Measurements from ENCODE around the gene KCNMA1.

- no peak for TF ChIP-seq HDAC2 (IDR thresholded peaks at IDR 0.05)
- TF ChIP-seq PRPF4 (IDR thresholded peaks at IDR 0.05; ENCODE audit: insufficient read depth, low read depth, low read length, poor library complexity, severe bottlenecking) = no peak
- no peak for TF ChIP-seq CLOCK (CRISPR knock-in tag; IDR thresholded peaks at IDR 0.05; ENCODE audit: borderline replicate concordance)
- no peak for TF ChIP-seq CTCF (IDR thresholded peaks at IDR 0.05 in 2 of 3, conservative IDR thresholded peaks at IDR 0.05 in 1 of 3; ENCODE audit: insufficient read depth in 2 of 3, low read depth in 1 of 3, low read length in 3 of 3)
- TF ChIP-seq MAX (CRISPR knock-in tag; IDR thresholded peaks at IDR 0.05) = no peak
- no peak for TF ChIP-seq MEF2A (IDR thresholded peaks at IDR 0.05; ENCODE audit: control insufficient read depth, low read depth, low read length)
- no peak for TF ChIP-seq FOXA1 (IDR thresholded peaks at IDR 0.05; ENCODE audit: borderline replicate concordance)
- no peak for TF ChIP-seq TBP (optimal IDR thresholded peaks at IDR 0.05; ENCODE audit: low read depth, low read length)
- TF ChIP-seq CHD2 (IDR thresholded peaks at IDR 0.05; ENCODE audit: low read depth, low read length) = no peak
- no peak for TF ChIP-seq MEIS2 (IDR thresholded peaks at IDR 0.05; ENCODE audit: partially characterized antibody)
- TF ChIP-seq HDAC3 (IDR thresholded peaks at IDR 0.05; ENCODE audit: borderline replicate concordance, partially characterized antibody) = no peak
- no peak for TF ChIP-seq MGA (IDR thresholded peaks at IDR 0.05)
- TF ChIP-seq IRF2 (CRISPR knock-in tag; IDR thresholded peaks at IDR 0.05) = no peak
Measured at GRCh38 chr10:77016855-77017254, 620.8 kb downstream of the KCNMA1 start.
